Measurements from ENCODE around the gene NOL11.

GRCh38 chr17:67785122-67785477, 67.4 kb downstream of the NOL11 start:
- TF ChIP-seq, protein P1, sequence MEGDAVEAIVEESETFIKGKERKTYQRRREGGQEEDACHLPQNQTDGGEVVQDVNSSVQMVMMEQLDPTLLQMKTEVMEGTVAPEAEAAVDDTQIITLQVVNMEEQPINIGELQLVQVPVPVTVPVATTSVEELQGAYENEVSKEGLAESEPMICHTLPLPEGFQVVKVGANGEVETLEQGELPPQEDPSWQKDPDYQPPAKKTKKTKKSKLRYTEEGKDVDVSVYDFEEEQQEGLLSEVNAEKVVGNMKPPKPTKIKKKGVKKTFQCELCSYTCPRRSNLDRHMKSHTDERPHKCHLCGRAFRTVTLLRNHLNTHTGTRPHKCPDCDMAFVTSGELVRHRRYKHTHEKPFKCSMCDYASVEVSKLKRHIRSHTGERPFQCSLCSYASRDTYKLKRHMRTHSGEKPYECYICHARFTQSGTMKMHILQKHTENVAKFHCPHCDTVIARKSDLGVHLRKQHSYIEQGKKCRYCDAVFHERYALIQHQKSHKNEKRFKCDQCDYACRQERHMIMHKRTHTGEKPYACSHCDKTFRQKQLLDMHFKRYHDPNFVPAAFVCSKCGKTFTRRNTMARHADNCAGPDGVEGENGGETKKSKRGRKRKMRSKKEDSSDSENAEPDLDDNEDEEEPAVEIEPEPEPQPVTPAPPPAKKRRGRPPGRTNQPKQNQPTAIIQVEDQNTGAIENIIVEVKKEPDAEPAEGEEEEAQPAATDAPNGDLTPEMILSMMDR (IDR thresholded peaks at IDR 0.05), result no peak
- no peak for TF ChIP-seq POLR2AphosphoS5 (IDR thresholded peaks at IDR 0.05; ENCODE audit: insufficient read depth in 1 of 2, low read depth in 1 of 2)
- no peak for TF ChIP-seq POLR2A (IDR thresholded peaks at IDR 0.05)

All from vagina (tissue), 2 donors.